ENCODE results near the gene TEX264.

The TEX264 gene

GRCh38 chr3:51678186-51678585 lies 7.1 kb downstream of the TEX264 start:
- ATAC-seq = no peak
- TF ChIP-seq, protein P1, sequence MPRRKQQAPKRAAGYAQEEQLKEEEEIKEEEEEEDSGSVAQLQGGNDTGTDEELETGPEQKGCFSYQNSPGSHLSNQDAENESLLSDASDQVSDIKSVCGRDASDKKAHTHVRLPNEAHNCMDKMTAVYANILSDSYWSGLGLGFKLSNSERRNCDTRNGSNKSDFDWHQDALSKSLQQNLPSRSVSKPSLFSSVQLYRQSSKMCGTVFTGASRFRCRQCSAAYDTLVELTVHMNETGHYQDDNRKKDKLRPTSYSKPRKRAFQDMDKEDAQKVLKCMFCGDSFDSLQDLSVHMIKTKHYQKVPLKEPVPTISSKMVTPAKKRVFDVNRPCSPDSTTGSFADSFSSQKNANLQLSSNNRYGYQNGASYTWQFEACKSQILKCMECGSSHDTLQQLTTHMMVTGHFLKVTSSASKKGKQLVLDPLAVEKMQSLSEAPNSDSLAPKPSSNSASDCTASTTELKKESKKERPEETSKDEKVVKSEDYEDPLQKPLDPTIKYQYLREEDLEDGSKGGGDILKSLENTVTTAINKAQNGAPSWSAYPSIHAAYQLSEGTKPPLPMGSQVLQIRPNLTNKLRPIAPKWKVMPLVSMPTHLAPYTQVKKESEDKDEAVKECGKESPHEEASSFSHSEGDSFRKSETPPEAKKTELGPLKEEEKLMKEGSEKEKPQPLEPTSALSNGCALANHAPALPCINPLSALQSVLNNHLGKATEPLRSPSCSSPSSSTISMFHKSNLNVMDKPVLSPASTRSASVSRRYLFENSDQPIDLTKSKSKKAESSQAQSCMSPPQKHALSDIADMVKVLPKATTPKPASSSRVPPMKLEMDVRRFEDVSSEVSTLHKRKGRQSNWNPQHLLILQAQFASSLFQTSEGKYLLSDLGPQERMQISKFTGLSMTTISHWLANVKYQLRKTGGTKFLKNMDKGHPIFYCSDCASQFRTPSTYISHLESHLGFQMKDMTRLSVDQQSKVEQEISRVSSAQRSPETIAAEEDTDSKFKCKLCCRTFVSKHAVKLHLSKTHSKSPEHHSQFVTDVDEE (CRISPR knock-in tag; IDR thresholded peaks at IDR 0.05) = no peak
- TF ChIP-seq TOX (CRISPR knock-in tag; IDR thresholded peaks at IDR 0.05; ENCODE audit: borderline replicate concordance) (no peak), SNAI2 (CRISPR knock-in tag; IDR thresholded peaks at IDR 0.05) (no peak), RARB (CRISPR knock-in tag; IDR thresholded peaks at IDR 0.05) (no peak), ISL1 (CRISPR knock-in tag; IDR thresholded peaks at IDR 0.05) (no peak), CSDC2 (CRISPR knock-in tag; IDR thresholded peaks at IDR 0.05) (no peak), POU6F1 (CRISPR knock-in tag; IDR thresholded peaks at IDR 0.05; ENCODE audit: borderline replicate concordance, low read depth) (no peak), OSR1 (CRISPR knock-in tag; IDR thresholded peaks at IDR 0.05) (no peak), ZNF8 (CRISPR knock-in tag; IDR thresholded peaks at IDR 0.05) (no peak), GLIS3 (CRISPR knock-in tag; IDR thresholded peaks at IDR 0.05) (no peak), ZC3H10 (CRISPR knock-in tag; IDR thresholded peaks at IDR 0.05) (no peak), ZNF70 (CRISPR knock-in tag; IDR thresholded peaks at IDR 0.05) (no peak)
- TF ChIP-seq, protein P2, sequence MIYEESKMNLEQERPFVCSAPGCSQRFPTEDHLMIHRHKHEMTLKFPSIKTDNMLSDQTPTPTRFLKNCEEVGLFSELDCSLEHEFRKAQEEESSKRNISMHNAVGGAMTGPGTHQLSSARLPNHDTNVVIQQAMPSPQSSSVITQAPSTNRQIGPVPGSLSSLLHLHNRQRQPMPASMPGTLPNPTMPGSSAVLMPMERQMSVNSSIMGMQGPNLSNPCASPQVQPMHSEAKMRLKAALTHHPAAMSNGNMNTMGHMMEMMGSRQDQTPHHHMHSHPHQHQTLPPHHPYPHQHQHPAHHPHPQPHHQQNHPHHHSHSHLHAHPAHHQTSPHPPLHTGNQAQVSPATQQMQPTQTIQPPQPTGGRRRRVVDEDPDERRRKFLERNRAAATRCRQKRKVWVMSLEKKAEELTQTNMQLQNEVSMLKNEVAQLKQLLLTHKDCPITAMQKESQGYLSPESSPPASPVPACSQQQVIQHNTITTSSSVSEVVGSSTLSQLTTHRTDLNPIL (CRISPR knock-in tag; IDR thresholded peaks at IDR 0.05; ENCODE audit: low read depth) = no peak
- TF ChIP-seq, protein P3, sequence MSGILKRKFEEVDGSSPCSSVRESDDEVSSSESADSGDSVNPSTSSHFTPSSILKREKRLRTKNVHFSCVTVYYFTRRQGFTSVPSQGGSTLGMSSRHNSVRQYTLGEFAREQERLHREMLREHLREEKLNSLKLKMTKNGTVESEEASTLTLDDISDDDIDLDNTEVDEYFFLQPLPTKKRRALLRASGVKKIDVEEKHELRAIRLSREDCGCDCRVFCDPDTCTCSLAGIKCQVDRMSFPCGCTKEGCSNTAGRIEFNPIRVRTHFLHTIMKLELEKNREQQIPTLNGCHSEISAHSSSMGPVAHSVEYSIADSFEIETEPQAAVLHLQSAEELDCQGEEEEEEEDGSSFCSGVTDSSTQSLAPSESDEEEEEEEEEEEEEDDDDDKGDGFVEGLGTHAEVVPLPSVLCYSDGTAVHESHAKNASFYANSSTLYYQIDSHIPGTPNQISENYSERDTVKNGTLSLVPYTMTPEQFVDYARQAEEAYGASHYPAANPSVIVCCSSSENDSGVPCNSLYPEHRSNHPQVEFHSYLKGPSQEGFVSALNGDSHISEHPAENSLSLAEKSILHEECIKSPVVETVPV (CRISPR knock-in tag; IDR thresholded peaks at IDR 0.05) = no peak

- TF ChIP-seq BACH2 (CRISPR knock-in tag; IDR thresholded peaks at IDR 0.05; ENCODE audit: borderline replicate concordance) (no peak), ZNF70 (CRISPR knock-in tag; IDR thresholded peaks at IDR 0.05) (no peak), PPARA (CRISPR knock-in tag; IDR thresholded peaks at IDR 0.05; ENCODE audit: borderline replicate concordance) (no peak), ZFP30 (CRISPR knock-in tag; IDR thresholded peaks at IDR 0.05) (no peak)
- no peak for ATAC-seq
These were observed 7.6 kb downstream of the TEX264 start for GRCh38 chr3:51678641-51679040.

- TF ChIP-seq ISL1 (CRISPR knock-in tag; IDR thresholded peaks at IDR 0.05) (no peak), ESRRG (CRISPR knock-in tag; IDR thresholded peaks at IDR 0.05) (no peak), OSR1 (CRISPR knock-in tag; IDR thresholded peaks at IDR 0.05) (no peak), ZFP3 (CRISPR knock-in tag; IDR thresholded peaks at IDR 0.05) (no peak), ZNF565 (CRISPR knock-in tag; conservative IDR thresholded peaks at IDR 0.05; ENCODE audit: low read depth) (no peak)
- ATAC-seq = no peak
These were observed 8.3 kb downstream of the TEX264 start for GRCh38 chr3:51679318-51679717.

GRCh38 chr3:51679777-51680176 lies 8.7 kb downstream of the TEX264 start:
- ATAC-seq = no peak
- TF ChIP-seq, protein P1 (CRISPR knock-in tag; IDR thresholded peaks at IDR 0.05) = no peak
- TF ChIP-seq, protein P2 (CRISPR knock-in tag; IDR thresholded peaks at IDR 0.05; ENCODE audit: low read depth) = no peak
- TF ChIP-seq BACH2 (CRISPR knock-in tag; IDR thresholded peaks at IDR 0.05; ENCODE audit: borderline replicate concordance) = no peak
- TF ChIP-seq ZNF70 (CRISPR knock-in tag; IDR thresholded peaks at IDR 0.05) = no peak
- TF ChIP-seq TOX (CRISPR knock-in tag; IDR thresholded peaks at IDR 0.05; ENCODE audit: borderline replicate concordance) = no peak
- no peak for TF ChIP-seq PPARA (CRISPR knock-in tag; IDR thresholded peaks at IDR 0.05; ENCODE audit: borderline replicate concordance)
- no peak for TF ChIP-seq ZC3H10 (CRISPR knock-in tag; IDR thresholded peaks at IDR 0.05)
- TF ChIP-seq, protein P3 (CRISPR knock-in tag; IDR thresholded peaks at IDR 0.05) = no peak
- TF ChIP-seq ZFP3 (CRISPR knock-in tag; IDR thresholded peaks at IDR 0.05) = no peak
- TF ChIP-seq ZNF565 (CRISPR knock-in tag; conservative IDR thresholded peaks at IDR 0.05; ENCODE audit: low read depth) = no peak
- TF ChIP-seq ZFP30 (CRISPR knock-in tag; IDR thresholded peaks at IDR 0.05) = no peak
- TF ChIP-seq ISL1 (CRISPR knock-in tag; IDR thresholded peaks at IDR 0.05) = no peak
- TF ChIP-seq RARB (CRISPR knock-in tag; IDR thresholded peaks at IDR 0.05) = no peak
- TF ChIP-seq POU6F1 (CRISPR knock-in tag; IDR thresholded peaks at IDR 0.05; ENCODE audit: borderline replicate concordance, low read depth) = no peak

All from SK-N-SH treated with all-trans-retinoic acid at 6 μM for 48 hours (cell line).